Measurements from ENCODE around the gene DQX1.

DQX1 gene

DNA sequence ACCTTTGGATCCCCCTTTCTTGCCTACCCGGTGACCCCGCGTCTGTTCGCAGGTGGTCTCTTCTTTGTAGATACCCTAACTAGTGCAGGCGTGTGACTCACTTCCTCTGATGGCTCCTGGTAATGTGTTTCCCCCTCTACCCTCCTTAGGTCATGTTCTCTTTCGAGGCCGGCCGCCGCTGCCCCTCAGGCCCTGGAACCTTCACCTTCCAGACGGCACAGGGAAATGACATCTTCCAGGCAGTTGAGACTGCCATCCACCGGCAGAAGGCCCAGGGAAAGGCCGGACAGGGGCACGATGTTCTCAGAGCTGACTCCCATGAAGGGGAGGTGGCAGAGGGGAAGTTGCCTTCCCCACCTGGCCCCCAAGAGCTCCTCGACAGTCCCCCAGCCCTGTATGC is 30.1 kb upstream of the DQX1 start (continued):
- TF ChIP-seq, protein P1, sequence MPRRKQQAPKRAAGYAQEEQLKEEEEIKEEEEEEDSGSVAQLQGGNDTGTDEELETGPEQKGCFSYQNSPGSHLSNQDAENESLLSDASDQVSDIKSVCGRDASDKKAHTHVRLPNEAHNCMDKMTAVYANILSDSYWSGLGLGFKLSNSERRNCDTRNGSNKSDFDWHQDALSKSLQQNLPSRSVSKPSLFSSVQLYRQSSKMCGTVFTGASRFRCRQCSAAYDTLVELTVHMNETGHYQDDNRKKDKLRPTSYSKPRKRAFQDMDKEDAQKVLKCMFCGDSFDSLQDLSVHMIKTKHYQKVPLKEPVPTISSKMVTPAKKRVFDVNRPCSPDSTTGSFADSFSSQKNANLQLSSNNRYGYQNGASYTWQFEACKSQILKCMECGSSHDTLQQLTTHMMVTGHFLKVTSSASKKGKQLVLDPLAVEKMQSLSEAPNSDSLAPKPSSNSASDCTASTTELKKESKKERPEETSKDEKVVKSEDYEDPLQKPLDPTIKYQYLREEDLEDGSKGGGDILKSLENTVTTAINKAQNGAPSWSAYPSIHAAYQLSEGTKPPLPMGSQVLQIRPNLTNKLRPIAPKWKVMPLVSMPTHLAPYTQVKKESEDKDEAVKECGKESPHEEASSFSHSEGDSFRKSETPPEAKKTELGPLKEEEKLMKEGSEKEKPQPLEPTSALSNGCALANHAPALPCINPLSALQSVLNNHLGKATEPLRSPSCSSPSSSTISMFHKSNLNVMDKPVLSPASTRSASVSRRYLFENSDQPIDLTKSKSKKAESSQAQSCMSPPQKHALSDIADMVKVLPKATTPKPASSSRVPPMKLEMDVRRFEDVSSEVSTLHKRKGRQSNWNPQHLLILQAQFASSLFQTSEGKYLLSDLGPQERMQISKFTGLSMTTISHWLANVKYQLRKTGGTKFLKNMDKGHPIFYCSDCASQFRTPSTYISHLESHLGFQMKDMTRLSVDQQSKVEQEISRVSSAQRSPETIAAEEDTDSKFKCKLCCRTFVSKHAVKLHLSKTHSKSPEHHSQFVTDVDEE (CRISPR knock-in tag; IDR thresholded peaks at IDR 0.05): no peak

DNA sequence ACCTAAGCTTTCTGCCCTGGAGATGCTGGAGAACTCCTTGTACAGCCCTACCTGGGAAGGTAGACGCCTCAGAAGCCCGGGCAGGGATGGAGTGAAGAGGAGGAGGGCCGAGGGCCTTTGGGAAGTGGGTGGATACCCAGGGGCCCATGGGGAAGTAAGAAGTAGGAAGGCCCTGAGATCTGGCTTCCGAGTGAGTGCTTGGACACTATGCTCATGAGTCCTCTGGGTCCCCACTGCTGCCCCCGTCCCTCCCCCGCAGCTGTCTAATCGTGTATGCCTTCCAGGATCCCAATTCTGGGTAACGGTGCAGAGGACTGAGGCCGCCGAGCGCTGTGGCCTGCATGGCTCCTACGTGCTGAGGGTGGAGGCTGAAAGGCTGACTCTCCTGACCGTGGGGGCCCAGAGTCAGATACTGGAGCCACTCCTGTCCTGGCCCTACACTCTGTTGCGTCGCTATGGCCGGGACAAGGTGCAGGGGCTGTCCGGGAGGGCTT is 29.6 kb upstream of the DQX1 start:
- TF ChIP-seq ISL1 (CRISPR knock-in tag; IDR thresholded peaks at IDR 0.05): no peak
- no peak for TF ChIP-seq SNAI2 (CRISPR knock-in tag; IDR thresholded peaks at IDR 0.05)
- TF ChIP-seq CSDC2 (CRISPR knock-in tag; IDR thresholded peaks at IDR 0.05): no peak
- ATAC-seq: no peak

DNA sequence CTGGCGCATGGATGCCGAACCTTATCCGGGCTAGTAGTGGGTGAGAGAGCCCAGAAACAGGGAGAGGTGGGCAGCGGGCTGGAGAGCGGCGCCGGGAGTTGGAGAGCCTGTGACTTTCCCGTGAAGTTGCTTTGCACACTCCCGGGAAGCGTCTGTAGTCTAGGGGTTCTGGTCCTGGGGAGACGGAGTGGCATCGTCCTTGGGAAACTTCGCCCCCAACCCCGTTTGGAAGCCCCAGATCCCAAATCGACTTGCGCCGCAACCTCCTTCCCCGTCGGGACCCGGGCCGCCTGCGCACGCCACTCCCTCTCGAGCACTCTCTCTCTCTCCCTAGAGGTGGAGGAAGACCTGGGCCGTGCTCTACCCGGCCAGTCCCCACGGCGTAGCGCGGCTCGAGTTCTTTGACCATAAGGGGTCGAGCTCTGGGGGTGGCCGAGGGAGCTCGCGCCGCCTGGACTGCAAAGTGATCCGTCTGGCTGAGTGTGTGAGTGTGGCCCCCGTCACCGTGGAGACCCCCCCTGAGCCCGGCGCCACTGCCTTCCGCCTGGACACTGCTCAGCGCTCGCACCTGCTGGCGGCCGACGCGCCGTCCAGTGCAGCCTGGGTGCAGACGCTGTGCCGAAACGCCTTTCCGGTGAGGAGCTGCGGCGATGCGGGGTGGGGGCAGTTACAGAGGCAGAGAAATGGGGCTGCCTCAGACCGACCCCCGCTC is 28.9 kb upstream of the DQX1 start:
- TF ChIP-seq, protein P2, sequence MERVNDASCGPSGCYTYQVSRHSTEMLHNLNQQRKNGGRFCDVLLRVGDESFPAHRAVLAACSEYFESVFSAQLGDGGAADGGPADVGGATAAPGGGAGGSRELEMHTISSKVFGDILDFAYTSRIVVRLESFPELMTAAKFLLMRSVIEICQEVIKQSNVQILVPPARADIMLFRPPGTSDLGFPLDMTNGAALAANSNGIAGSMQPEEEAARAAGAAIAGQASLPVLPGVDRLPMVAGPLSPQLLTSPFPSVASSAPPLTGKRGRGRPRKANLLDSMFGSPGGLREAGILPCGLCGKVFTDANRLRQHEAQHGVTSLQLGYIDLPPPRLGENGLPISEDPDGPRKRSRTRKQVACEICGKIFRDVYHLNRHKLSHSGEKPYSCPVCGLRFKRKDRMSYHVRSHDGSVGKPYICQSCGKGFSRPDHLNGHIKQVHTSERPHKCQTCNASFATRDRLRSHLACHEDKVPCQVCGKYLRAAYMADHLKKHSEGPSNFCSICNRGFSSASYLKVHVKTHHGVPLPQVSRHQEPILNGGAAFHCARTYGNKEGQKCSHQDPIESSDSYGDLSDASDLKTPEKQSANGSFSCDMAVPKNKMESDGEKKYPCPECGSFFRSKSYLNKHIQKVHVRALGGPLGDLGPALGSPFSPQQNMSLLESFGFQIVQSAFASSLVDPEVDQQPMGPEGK (CRISPR knock-in tag; IDR thresholded peaks at IDR 0.05; ENCODE audit: borderline replicate concordance): no peak
- TF ChIP-seq, protein P1 (CRISPR knock-in tag; IDR thresholded peaks at IDR 0.05): no peak
- no peak for TF ChIP-seq ZNF8 (CRISPR knock-in tag; IDR thresholded peaks at IDR 0.05)
- no peak for TF ChIP-seq ZFP3 (CRISPR knock-in tag; IDR thresholded peaks at IDR 0.05)
- TF ChIP-seq SNAI2 (CRISPR knock-in tag; IDR thresholded peaks at IDR 0.05): no peak
- TF ChIP-seq RARB (CRISPR knock-in tag; IDR thresholded peaks at IDR 0.05): no peak
- TF ChIP-seq, protein P3, sequence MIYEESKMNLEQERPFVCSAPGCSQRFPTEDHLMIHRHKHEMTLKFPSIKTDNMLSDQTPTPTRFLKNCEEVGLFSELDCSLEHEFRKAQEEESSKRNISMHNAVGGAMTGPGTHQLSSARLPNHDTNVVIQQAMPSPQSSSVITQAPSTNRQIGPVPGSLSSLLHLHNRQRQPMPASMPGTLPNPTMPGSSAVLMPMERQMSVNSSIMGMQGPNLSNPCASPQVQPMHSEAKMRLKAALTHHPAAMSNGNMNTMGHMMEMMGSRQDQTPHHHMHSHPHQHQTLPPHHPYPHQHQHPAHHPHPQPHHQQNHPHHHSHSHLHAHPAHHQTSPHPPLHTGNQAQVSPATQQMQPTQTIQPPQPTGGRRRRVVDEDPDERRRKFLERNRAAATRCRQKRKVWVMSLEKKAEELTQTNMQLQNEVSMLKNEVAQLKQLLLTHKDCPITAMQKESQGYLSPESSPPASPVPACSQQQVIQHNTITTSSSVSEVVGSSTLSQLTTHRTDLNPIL (CRISPR knock-in tag; IDR thresholded peaks at IDR 0.05; ENCODE audit: low read depth): no peak
- TF ChIP-seq GLIS3 (CRISPR knock-in tag; IDR thresholded peaks at IDR 0.05): no peak
- TF ChIP-seq ARNTL (CRISPR knock-in tag; IDR thresholded peaks at IDR 0.05; ENCODE audit: borderline replicate concordance, low read depth): no peak
- no peak for TF ChIP-seq CSDC2 (CRISPR knock-in tag; IDR thresholded peaks at IDR 0.05)
- TF ChIP-seq ZFP30 (CRISPR knock-in tag; IDR thresholded peaks at IDR 0.05): no peak
- TF ChIP-seq ESRRG (CRISPR knock-in tag; IDR thresholded peaks at IDR 0.05): no peak
- TF ChIP-seq, protein P4, sequence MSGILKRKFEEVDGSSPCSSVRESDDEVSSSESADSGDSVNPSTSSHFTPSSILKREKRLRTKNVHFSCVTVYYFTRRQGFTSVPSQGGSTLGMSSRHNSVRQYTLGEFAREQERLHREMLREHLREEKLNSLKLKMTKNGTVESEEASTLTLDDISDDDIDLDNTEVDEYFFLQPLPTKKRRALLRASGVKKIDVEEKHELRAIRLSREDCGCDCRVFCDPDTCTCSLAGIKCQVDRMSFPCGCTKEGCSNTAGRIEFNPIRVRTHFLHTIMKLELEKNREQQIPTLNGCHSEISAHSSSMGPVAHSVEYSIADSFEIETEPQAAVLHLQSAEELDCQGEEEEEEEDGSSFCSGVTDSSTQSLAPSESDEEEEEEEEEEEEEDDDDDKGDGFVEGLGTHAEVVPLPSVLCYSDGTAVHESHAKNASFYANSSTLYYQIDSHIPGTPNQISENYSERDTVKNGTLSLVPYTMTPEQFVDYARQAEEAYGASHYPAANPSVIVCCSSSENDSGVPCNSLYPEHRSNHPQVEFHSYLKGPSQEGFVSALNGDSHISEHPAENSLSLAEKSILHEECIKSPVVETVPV (CRISPR knock-in tag; IDR thresholded peaks at IDR 0.05): no peak
- TF ChIP-seq BACH2 (CRISPR knock-in tag; IDR thresholded peaks at IDR 0.05; ENCODE audit: borderline replicate concordance): no peak
- peak; percentile 42 for ATAC-seq

Measured in SK-N-SH treated with all-trans-retinoic acid at 6 μM for 48 hours (cell line).